ENCODE results near the gene TFF1.

DNA sequence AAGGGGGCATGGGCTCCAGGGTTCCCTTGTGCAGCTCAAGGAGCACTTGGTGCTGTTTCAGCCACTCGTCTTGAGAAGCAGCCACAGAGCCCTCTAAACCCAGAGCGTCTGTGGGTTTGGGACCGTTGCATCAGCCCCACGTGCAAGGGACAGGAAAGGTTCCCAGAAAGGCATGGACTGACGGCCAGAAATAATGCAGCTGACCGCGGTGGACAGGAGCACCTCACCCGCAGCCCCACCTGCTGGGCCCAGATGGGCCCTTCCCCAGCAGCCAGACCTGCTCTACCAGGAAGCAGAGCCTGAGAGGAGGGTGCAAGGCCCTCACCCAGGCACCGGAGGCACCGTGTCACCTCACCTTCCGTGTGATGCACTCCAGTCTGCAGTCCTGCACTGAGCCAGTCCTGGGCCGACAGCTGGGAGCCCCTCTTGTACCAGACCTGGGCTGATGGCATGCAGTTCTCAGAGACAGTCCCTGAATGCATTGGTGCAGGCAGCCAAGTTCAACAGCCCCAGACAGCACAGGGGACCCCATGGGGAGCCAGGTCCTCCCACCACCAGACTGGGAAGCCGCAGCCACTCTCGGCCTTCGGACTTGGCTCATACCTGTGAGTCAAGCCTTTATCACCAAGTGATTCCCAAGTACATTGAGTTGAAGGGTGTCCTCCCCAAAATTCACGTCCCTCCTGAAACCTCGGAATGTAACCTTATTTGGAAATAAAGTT, 46.3 kb downstream of the TFF1 start:
- TF ChIP-seq, protein P1, sequence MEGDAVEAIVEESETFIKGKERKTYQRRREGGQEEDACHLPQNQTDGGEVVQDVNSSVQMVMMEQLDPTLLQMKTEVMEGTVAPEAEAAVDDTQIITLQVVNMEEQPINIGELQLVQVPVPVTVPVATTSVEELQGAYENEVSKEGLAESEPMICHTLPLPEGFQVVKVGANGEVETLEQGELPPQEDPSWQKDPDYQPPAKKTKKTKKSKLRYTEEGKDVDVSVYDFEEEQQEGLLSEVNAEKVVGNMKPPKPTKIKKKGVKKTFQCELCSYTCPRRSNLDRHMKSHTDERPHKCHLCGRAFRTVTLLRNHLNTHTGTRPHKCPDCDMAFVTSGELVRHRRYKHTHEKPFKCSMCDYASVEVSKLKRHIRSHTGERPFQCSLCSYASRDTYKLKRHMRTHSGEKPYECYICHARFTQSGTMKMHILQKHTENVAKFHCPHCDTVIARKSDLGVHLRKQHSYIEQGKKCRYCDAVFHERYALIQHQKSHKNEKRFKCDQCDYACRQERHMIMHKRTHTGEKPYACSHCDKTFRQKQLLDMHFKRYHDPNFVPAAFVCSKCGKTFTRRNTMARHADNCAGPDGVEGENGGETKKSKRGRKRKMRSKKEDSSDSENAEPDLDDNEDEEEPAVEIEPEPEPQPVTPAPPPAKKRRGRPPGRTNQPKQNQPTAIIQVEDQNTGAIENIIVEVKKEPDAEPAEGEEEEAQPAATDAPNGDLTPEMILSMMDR (IDR thresholded peaks at IDR 0.05; ENCODE audit: low read depth, low read length): no peak
- TF ChIP-seq EZH2phosphoT487 (IDR thresholded peaks at IDR 0.05; ENCODE audit: low read depth): no peak

All from OCI-LY3 (cell line).